22Rv1 (cell line): ENCODE measurements around the gene LNP1.

ENCODE experiments used
- H3K27ac ChIP-seq: fragments of 450-650 bp; 2 replicates; pipeline ENCODE4 v1.5.1; 2017
- ZFX ChIP-seq: fragments of 450-650 bp; IDR thresholded peaks from 2 replicates; pipeline ENCODE4 v1.6.1; 2017; ENCODE audit warnings: antibody characterized with exemption, borderline replicate concordance
- TF ChIP-seq, protein P1 (sequence below): fragments of 450-650 bp; IDR thresholded peaks from 2 replicates; pipeline ENCODE4 v1.5.1; 2017; ENCODE audit warnings: mild to moderate bottlenecking

Gene LNP1

DNA sequence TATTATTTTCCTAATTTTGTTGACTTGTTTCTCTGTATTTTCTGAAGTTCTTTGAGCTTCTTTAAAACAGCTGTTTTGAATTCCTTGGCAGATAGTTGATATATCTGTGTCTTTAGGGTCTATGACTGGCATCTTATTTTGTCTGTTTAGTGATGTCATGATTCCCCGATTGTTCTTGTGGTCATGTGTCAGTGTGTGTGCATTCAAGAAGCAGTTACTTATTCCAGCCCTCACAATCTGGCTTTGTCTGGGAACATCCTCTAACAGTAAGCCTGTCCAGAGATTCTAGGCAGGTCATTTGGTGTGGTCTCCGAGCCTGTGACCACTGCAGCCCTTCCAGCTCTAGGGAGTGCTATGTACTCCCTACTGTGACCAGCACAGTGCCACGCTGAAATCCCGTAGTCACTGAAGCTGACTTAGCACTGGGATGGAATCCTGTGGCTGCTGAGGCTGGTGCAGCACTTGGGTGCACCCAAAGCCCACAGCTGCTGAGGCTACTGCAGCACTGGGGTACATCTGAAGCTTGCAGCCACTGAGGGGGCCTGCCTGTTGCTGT is 6.7 kb downstream of the LNP1 start:
- TF ChIP-seq, protein P1, sequence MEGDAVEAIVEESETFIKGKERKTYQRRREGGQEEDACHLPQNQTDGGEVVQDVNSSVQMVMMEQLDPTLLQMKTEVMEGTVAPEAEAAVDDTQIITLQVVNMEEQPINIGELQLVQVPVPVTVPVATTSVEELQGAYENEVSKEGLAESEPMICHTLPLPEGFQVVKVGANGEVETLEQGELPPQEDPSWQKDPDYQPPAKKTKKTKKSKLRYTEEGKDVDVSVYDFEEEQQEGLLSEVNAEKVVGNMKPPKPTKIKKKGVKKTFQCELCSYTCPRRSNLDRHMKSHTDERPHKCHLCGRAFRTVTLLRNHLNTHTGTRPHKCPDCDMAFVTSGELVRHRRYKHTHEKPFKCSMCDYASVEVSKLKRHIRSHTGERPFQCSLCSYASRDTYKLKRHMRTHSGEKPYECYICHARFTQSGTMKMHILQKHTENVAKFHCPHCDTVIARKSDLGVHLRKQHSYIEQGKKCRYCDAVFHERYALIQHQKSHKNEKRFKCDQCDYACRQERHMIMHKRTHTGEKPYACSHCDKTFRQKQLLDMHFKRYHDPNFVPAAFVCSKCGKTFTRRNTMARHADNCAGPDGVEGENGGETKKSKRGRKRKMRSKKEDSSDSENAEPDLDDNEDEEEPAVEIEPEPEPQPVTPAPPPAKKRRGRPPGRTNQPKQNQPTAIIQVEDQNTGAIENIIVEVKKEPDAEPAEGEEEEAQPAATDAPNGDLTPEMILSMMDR = no peak
- no peak overlapping the region for H3K27ac ChIP-seq

GRCh38 chr3:100411091-100411982 is 10.0 kb downstream of the LNP1 start:
- H3K27ac ChIP-seq = no peak overlapping the region
- TF ChIP-seq, protein P1 = no peak
- TF ChIP-seq ZFX = no peak

GRCh38 chr3:100412912-100413590 is 11.7 kb downstream of the LNP1 start:
- H3K27ac ChIP-seq = no peak overlapping the region
- TF ChIP-seq, protein P1 = no peak
- no peak for TF ChIP-seq ZFX

- H3K27ac ChIP-seq = no peak overlapping the region
- TF ChIP-seq ZFX = no peak
- TF ChIP-seq, protein P1 = no peak
Observed at GRCh38 chr3:100413613-100414012, 12.3 kb downstream of the LNP1 start.

DNA sequence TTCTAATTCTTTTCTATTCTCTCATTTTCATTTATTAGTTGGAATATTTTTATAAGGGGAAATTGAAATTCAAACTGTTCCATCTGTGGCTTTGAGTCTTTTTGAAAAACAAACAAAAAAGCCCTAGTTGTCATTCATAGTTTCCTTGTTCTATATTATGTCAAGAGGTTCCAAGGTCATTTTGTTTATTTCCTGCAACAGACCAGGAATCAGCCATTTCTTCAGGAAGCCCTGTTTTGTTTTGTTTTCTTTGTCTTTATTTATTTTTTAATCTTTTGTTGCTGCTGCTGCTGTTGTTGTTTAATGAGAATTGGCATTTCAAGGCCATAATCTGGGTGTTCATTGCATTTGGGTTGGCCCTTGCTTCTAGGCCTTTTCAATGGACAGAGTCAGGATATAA is 14.8 kb downstream of the LNP1 start:
- no peak overlapping the region for H3K27ac ChIP-seq
- TF ChIP-seq, protein P1 = no peak
- no peak for TF ChIP-seq ZFX

DNA sequence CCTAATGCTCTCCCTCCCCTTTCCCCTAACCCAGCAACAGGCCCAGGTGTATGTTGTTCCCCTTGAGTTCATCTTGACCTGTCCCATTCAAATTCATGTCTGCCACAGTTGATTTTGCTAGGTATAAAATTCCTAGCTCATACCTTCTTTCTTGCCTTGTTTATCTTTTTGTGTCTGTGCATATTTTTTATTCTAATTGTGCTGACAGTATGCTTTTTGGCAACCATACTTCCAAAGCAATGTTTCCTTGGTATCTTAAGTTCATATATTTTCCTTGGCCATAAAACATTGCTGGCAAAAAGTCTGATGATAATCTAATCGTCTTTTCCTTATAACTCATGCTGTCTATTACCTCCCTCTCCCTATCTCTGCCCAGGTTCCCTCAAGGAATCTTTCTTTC is 15.5 kb downstream of the LNP1 start:
- no peak for TF ChIP-seq ZFX
- TF ChIP-seq, protein P1 = no peak
- H3K27ac ChIP-seq = no peak overlapping the region

DNA sequence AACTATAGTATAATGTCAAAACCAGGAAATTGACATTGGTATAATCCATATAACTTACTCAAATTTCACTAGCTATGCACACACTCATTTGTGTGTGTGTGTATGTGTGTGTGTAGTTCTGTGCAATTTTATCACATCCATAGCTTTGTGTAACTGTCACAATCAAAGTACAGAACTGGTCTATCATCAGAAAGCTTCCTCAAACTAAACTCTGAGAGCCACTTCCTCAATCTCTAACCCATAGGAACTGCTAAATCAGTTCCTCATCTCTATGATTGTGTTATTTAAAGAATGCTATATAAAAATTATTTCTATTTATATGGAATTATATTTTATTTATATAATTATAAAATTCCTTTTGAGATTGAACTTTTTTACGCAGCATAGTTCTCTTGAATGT is 18.1 kb downstream of the LNP1 start:
- H3K27ac ChIP-seq = no peak overlapping the region
- TF ChIP-seq ZFX = no peak
- TF ChIP-seq, protein P1 = no peak
